ENCODE measurements around the gene WDR82. TPM values are rescaled to one million over a fixed set of nuclear protein-coding genes. Genes with fewer than 3 reads are reported as not detected.

The WDR82 gene
- total and polyA plus RNA-seq, 2 experiments from 2014 or later: 25.2 to 71.8 TPM

- TF ChIP-seq, protein P1, sequence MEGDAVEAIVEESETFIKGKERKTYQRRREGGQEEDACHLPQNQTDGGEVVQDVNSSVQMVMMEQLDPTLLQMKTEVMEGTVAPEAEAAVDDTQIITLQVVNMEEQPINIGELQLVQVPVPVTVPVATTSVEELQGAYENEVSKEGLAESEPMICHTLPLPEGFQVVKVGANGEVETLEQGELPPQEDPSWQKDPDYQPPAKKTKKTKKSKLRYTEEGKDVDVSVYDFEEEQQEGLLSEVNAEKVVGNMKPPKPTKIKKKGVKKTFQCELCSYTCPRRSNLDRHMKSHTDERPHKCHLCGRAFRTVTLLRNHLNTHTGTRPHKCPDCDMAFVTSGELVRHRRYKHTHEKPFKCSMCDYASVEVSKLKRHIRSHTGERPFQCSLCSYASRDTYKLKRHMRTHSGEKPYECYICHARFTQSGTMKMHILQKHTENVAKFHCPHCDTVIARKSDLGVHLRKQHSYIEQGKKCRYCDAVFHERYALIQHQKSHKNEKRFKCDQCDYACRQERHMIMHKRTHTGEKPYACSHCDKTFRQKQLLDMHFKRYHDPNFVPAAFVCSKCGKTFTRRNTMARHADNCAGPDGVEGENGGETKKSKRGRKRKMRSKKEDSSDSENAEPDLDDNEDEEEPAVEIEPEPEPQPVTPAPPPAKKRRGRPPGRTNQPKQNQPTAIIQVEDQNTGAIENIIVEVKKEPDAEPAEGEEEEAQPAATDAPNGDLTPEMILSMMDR (conservative IDR thresholded peaks at IDR 0.05; ENCODE audit: low read depth in 2 of 2): no peak
- TF ChIP-seq ZNF331 (CRISPR knock-in tag; IDR thresholded peaks at IDR 0.05; ENCODE audit: low read depth) (no peak), POLR2AphosphoS5 (IDR thresholded peaks at IDR 0.05; ENCODE audit: low read depth) (no peak), JUNB (IDR thresholded peaks at IDR 0.05; ENCODE audit: unreplicated experiment) (no peak), CREB1 (CRISPR knock-in tag; IDR thresholded peaks at IDR 0.05; ENCODE audit: low read depth) (no peak), ZNF114 (CRISPR knock-in tag; IDR thresholded peaks at IDR 0.05) (no peak), EZH2phosphoT487 (IDR thresholded peaks at IDR 0.05; ENCODE audit: unreplicated experiment) (no peak)
These were observed 14.0 kb upstream of the WDR82 start (continued) for GRCh38 chr3:52292247-52293065.

- Histone ChIP-seq H3K36me3 (ENCODE audit: insufficient read depth) (no peaks in the 10 kb centered on the region), H3K9me2 (ENCODE audit: insufficient read depth) (no peaks in the 10 kb centered on the region), H4K20me1 (replicated peaks; ENCODE audit: insufficient read depth) (no peaks in the 10 kb centered on the region; the same call in 1 of the 2 replicates), H3K79me2 (replicated peaks; ENCODE audit: insufficient read depth) (peaks cover 6% of the 10 kb centered on the region; the same call in 1 of the 2 replicates), H3K4me2 (no peak overlapping the region), H3K27me3 (ENCODE audit: insufficient read depth) (no peaks in the 10 kb centered on the region), H3K4me3 (no peak overlapping the region), H2AFZ (no peak overlapping the region), H3K27ac (ENCODE audit: low read depth) (no peak overlapping the region), H3F3A (replicated peaks; ENCODE audit: low read depth) (peaks cover 7% of the 10 kb centered on the region), H3K4me1 (ENCODE audit: insufficient read depth) (peaks cover 11% of the 10 kb centered on the region; the same call in 1 of the 2 replicates)
- H3K4me3 Mint-ChIP-seq: no peak overlapping the region
- H3K27me3 Mint-ChIP-seq (ENCODE audit: insufficient read depth, low read depth, poor library complexity): peaks cover 7% of the 10 kb centered on the region
- no peaks in the 10 kb centered on the region for H3K9me3 Mint-ChIP-seq
- TF ChIP-seq, protein P1 (conservative IDR thresholded peaks at IDR 0.05; ENCODE audit: low read depth in 2 of 2): peak; percentile 62 to 85
- TF ChIP-seq JUNB (IDR thresholded peaks at IDR 0.05; ENCODE audit: unreplicated experiment): no peak
- no peak overlapping the region; the same call in 1 of the 2 replicates for H3K27ac Mint-ChIP-seq
- peaks cover 8% of the 10 kb centered on the region for H3K4me1 Mint-ChIP-seq
- peak; percentile 65 for DNase-seq (ENCODE audit: low spot score)
- ATAC-seq: peak; percentile 35
- no peaks in the 10 kb centered on the region; the same call in 2 of the 3 replicates for H3K36me3 Mint-ChIP-seq (ENCODE audit: low read depth)
These were observed 13.2 kb upstream of the WDR82 start for GRCh38 chr3:52291508-52292181.

All from GM23338 (cell line).